GM18870 (cell line): Measurements from ENCODE around the gene TNFRSF14.

Experiments used
- ATAC-seq: cut with Tn5 transposase; IDR thresholded peaks from one replicate; pipeline ENCODE4 v1.9.1; 2021; ENCODE audit warnings: moderate library complexity; ENCODE audit not compliant: unreplicated experiment

TNFRSF14 gene

DNA sequence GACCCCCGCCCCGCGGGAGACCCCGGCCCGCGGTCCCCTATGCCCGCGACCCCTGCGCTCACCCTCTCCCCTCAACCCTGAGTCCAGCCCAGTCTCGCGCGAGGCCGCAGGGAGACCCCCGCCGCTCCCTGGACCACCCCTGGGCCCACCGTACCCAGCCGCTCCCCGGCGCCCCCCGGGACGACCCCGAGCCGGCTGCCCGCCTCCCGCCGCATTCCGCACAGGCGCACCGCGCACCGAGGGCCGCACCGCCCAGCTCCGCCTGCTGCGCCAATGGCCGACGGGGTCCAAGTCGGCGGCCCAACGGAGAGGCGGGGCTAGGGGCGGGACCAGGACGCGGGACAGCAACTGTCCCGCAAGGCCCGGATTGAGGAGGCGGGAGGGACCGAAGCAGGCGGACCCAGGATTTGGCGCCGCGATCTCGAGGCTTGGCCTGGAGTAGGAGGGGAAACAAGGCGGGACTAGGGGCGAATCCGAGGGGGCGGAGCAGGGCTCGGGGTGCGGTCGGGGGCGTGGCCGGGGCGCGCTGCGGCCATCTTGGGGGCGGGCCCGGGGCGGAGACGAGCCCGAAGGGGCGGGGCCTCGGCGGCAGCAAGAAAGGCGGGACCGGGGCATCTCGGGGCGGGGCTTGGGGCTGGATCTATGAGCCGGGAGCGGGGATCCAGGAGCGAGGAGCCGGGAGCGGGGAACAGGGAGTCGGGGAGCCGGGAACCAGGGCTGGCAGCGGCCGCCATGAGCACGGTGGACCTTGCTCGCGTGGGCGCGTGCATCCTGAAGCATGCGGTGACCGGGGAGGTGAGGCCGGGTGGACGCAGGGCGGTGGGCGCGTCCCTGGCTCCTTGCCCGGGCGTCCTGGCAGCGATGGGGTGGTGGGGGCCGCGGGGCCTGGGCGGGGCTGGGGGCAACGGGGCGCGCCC lies 30.2 kb downstream of the TNFRSF14 start, which contains the start of gene PRXL2B:
Gene PRXL2B, plus strand, starts transcription at position 624 of the 917 bp plus-strand sequence. Its CDS starts 109 bp downstream, at position 733.
- ATAC-seq, result peak; percentile 38

DNA sequence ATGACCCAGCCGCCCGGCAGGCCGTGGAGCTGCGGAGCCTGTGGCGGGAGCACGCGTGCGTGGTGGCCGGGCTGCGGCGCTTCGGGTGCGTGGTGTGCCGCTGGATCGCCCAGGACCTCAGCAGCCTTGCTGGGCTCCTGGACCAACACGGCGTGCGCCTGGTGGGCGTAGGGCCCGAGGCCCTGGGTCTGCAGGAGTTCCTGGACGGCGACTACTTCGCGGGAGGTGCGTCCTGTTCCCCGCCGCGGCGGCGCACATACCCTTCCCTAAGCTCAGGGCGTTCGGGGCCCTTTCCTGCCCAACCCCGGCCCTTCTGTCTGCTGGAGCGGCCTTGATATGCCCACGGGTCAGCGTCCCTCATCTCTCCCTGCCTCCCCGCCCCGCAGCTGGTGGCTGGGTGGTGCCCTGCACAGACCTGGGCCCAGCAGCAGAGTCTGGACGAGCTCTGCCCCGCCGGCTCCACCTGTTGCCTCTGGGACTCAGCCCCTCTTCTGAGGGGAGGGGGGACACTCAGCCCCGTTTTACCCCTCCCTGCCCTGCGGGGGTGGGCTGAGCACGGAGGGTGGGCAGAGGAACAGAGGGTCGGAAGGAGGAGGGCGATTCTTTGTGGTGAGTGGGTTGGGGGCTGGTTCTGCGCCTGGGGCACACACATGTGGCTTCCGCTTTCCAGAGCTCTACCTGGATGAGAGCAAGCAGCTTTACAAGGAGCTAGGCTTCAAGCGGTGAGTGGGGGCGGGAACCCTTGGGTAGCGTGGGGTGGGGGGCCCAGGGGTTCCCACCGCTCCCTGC lies 31.1 kb downstream of the TNFRSF14 start:
- no peak for ATAC-seq

DNA sequence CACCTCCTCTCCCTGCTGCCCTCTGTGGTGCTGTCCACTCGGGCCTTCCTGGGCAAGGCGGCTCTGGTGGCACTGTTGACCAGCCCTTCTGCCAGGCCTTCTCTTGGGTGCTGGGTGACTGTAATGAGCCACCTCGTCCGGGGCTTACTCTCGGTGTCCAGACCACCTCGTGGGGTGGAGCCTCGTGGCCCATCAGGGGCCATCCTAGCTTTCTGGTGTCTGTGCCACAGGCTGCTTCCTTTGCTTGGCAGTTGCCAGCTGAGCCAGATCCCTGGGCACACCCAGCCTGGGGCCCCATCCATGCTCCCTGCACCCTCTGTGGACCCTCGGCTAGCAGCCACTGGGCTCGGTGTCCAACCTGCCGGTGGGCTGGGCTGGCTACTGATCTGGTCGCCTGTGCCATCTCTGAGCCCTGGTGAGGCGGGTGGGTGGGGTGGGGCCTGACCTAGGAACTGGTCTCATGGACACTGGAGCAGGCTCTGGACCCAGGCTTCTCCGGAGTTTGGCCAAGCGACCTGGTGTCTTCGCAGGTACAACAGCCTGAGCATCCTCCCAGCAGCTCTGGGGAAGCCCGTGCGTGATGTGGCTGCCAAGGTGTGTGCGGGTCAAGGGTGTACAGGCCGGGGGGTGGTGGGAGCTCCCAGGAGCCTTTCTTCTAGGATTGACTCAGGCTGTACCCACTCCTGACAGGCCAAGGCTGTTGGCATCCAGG lies 31.8 kb downstream of the TNFRSF14 start:
- no peak for ATAC-seq

GRCh38 chr1:2588661-2589430 lies 32.7 kb downstream of the TNFRSF14 start:
- ATAC-seq, result no peak

GRCh38 chr1:2589431-2590232 lies 33.5 kb downstream of the TNFRSF14 start:
- ATAC-seq, result no peak

DNA sequence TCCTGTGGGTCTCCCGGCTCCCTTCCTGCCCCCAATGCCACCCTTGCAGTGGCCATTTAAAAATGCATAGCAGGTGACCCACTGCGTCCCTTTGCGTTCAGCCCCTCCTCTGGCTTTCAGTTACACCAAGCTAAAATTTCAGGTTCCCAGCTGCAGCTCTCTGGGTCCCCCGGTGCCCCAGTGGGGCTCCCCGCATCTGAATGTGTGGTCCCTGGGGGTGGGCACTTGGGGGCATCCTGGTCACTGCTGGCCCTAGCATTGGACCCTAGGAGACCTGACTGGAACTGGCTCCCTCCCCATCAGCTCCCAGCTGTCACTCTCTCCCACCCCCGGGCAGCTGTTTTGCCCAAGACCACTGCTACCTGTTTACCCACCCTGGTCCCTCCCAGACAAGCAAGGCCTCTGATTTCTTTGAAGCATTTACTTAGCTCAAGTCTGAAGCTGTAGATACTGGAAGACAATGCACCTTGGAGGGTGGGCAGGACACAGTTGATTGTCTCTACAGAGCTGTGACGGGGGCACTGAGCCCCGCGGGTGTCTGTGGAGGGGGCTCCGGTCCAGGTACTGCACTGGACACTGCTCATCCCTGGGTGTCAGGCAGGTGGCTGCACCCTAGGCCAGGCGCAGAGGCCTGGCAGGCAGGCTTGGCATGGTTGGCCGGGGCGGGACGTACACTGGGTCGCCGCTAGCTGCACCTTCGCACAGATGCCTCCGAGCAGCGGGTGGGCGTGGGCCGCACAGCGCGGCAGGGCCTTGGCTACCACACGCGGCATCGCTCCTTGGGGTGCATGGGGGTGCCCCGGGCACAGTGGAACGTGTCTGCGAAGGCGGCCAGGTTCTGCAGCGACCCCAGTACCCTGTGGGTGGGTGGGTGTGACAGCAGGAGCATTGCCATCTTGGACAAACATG lies 34.3 kb downstream of the TNFRSF14 start:
- no peak for ATAC-seq

DNA sequence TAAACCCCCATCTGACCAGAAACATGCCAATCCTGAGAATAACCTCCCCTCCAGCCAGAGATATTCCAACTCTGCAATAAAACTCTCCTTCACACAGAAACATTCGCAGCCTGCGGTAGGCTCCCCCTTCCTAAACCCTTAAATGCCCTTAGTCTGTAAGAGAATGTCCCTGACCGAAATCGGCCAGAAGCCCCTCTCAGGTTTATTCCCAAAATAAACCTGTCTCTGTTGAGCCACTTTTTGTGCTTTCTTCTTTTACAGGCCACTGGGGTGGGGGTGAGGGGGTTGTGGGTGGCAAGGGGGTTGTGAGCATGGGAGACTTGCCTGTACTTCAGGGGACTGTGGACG lies 35.0 kb downstream of the TNFRSF14 start:
- ATAC-seq, result no peak

GRCh38 chr1:2591581-2592261 lies 35.5 kb downstream of the TNFRSF14 start:
- ATAC-seq, result no peak

- ATAC-seq, result no peak
Observed at GRCh38 chr1:2592672-2593071, 36.5 kb downstream of the TNFRSF14 start.

GRCh38 chr1:2593251-2593878 lies 37.2 kb downstream of the TNFRSF14 start:
- ATAC-seq, result no peak

- ATAC-seq, result no peak
Observed at GRCh38 chr1:2594001-2594640, 38.0 kb downstream of the TNFRSF14 start.

GRCh38 chr1:2594641-2595131 lies 38.5 kb downstream of the TNFRSF14 start:
- no peak for ATAC-seq

- ATAC-seq, result no peak
Observed at GRCh38 chr1:2595261-2595811, 39.2 kb downstream of the TNFRSF14 start.

GRCh38 chr1:2595812-2596529 lies 39.8 kb downstream of the TNFRSF14 start:
- ATAC-seq, result no peak

DNA sequence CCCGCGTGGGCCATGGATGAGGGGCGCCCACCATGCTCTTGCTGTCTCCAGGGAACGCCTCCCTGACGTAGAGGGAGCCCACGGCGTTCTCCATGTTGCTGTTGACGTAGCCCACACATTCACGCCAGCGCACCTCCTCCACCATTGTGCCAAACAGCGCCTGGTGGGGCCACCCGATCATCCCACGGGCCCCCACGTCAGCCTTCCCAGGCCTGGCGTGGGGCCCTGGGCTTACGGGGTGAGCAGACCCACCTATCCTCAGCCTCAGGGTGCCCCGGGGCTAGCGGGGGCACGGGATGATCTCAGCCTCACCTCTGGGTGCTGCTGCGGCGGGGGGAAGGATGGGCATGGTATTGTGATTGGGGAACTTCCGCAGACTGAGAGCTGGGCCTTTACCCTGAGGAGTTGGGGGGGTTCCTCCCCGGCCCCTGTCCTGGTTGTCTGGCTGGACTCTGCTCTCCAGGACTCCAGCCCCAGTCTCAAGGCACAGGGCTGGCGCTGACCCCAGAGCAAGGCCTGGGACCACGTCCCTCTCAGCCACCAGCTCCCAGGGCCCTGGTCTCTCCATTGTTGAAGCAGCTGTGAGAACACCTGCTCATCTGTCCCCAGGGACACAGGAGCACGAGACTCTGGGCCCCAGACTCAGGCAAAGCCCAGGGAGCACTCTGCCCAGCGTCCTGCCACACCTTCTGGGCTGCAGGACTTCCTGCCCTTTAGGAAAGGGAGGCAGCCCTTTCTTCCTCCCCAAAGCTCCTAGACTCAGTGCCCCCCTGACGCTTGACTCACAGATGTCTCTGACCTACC lies 40.6 kb downstream of the TNFRSF14 start:
- no peak for ATAC-seq
